Forelimb muscle (tissue), 1 donor: ENCODE results near the gene ANKS3. TPM values are rescaled to one million over a fixed set of nuclear protein-coding genes. Genes with fewer than 3 reads are reported as not detected.

ENCODE experiments used
- DNase-seq: peaks from one replicate; pipeline ENCODE4 v3.0.0-alpha.2; 2013; ENCODE audit warnings: low read depth
- polyA plus RNA-seq: library from polyadenylated mRNA; unstranded; fragments of 120-200 nt; gene quantifications from one replicate; pipeline ENCODE4 v1.2.1, GENCODE V29; 2013; ENCODE audit not compliant: insufficient read length

The ANKS3 gene
- polyA plus RNA-seq, 1 donor, result 16.0 TPM

GRCh38 chr16:4673387-4674046, 60.6 kb downstream of the ANKS3 start:
- no peak for DNase-seq

- DNase-seq, result no peak
Measured at GRCh38 chr16:4668313-4668960, 65.6 kb downstream of the ANKS3 start.

- no peak for DNase-seq
Measured at GRCh38 chr16:4667203-4667963, 66.7 kb downstream of the ANKS3 start.

GRCh38 chr16:4666537-4667202, 67.4 kb downstream of the ANKS3 start:
- no peak for DNase-seq

- no peak for DNase-seq
Measured at GRCh38 chr16:4664538-4665418, 69.3 kb downstream of the ANKS3 start.

- DNase-seq, result peak; percentile 28
Measured at GRCh38 chr16:4663777-4664465, 70.2 kb downstream of the ANKS3 start.

GRCh38 chr16:4663465-4663776, 70.7 kb downstream of the ANKS3 start:
- DNase-seq, result no peak

GRCh38 chr16:4661661-4662060, 72.4 kb downstream of the ANKS3 start:
- no peak for DNase-seq

- no peak for DNase-seq
Measured at GRCh38 chr16:4660454-4661007, 73.5 kb downstream of the ANKS3 start.

GRCh38 chr16:4659363-4660353, 74.4 kb downstream of the ANKS3 start:
- DNase-seq, result no peak

GRCh38 chr16:4656695-4657686, 77.1 kb downstream of the ANKS3 start:
- DNase-seq, result no peak

- no peak for DNase-seq
Measured at GRCh38 chr16:4656221-4656620, 77.8 kb downstream of the ANKS3 start.

GRCh38 chr16:4655801-4656200, 78.3 kb downstream of the ANKS3 start:
- DNase-seq, result no peak

GRCh38 chr16:4654964-4655590, 79.0 kb downstream of the ANKS3 start:
- no peak for DNase-seq

GRCh38 chr16:4654011-4654963, 79.8 kb downstream of the ANKS3 start:
- no peak for DNase-seq

- DNase-seq, result no peak
Measured at GRCh38 chr16:4652561-4652960, 81.5 kb downstream of the ANKS3 start.
